GM18867 (cell line): ENCODE results near the gene ADAM33.

Experiments
- ATAC-seq: cut with Tn5 transposase; IDR thresholded peaks from one replicate; pipeline ENCODE4 v1.9.1; 2021; ENCODE audit warnings: mild to moderate bottlenecking, moderate library complexity; ENCODE audit not compliant: unreplicated experiment

The ADAM33 gene

DNA sequence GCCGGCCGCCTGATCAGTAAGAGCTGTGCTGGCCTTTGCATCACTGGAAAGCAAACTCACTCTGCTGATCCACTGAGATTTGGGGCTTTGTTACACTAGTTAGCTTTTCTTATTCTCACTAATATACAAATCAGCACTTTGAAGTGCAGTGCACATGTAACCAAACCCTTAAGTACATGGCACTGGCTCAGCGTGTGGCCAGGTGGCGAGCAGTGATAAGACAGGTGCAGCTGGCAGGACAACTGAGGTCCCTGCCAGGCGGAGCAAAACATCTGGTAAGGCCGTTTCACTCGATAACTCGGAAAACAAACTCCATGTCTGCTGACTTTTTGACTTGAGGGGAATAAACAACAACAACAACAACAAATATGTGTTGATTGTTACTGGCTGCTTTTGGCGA is 29.6 kb downstream of the ADAM33 start:
- no peak for ATAC-seq

DNA sequence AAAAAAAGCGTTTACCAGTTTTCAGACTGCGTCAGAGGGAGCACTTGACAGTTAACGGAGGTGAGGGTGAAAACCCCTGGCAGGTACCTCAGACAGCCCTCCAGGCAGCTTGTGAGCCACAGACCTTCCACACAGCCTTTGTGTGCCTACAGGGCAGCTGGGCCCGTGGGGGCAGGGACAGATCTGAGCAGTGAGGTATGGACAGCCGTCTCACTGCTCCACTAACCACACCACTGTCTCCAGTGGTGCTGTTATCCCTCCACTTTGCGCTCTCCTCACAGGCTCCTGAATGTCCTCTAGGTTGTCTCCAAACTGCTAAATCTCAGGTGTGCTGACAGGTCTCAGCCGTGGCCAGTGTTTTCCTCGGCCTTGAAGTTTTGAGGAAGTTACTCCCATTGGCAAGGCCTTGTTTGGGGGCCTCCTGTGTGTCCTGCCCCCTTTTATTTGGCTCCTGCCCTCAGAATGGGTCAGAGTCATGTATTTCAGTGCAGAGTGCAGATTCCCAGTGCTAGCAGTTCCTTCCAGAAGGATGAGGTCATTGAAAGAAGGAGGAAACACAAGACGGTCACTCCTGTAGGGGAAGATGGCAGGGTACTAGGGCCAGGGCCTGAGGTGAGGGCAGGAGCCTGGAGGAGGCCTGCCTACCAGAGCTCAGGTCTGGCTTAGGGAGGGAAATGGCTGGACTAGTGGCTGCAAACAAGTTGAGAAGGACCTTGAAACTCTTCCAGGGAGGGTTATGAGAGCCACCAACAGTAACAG is 30.4 kb downstream of the ADAM33 start:
- ATAC-seq: no peak

DNA sequence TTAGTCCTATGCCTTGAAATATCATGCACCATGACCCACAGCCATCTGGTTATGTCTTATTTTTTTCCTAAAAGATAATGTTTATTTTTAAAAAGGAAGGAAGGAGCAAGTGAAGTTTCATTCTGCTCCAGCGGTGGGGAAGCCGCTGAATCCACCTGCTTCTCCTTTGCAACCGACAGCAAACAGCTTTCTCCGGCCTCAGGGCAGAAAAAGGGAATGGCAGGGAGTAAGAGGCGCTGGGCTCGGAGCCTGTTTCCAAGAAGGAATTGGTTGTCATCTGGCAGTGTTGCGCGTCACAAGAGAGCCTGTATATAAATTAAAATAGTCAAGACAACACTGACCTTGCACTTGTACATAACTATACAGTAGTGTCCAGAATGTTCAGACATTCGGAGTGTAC is 32.9 kb downstream of the ADAM33 start:
- ATAC-seq: no peak

DNA sequence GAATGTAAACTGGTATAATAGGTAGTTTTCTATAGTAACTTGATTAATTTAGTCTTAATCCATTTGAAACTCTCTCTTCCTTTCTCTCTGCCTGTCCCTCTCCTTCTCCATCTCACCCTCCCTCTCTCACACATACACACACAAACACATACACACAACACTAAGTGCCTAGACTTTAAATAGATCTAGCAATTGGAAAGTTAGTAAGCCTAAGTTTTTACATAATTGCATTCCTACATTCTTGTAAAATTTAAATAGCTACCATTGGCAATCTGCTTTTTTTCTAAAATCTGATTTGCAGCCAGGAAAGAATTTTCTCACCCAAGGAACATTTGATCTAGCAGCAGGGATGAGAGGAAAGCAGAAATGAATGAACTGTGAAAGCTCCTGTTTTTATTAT is 34.3 kb downstream of the ADAM33 start:
- ATAC-seq: no peak

DNA sequence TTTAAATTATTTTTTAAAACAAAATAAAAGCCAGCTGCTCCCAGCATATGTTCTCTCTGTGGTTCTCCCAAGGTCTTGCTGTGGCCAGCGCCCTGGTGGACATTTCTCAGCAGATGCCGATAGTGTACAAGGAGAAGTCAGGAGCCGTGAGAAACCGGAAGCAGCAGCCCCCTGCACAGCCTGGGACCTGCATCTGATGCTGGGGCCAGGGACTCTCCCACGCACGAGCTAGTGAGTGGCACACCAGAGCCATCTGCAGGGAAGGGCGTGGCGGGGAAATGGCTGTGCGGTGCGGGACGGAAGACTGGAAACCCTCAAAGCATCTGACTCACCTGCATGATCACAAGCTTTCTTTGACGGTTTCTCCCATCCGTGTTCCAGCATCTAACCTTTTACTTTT is 35.2 kb downstream of the ADAM33 start:
- no peak for ATAC-seq

GRCh38 chr20:3646067-3646440 is 35.8 kb downstream of the ADAM33 start:
- ATAC-seq: no peak

- ATAC-seq: no peak
These were observed 36.3 kb downstream of the ADAM33 start for GRCh38 chr20:3645309-3646066.

DNA sequence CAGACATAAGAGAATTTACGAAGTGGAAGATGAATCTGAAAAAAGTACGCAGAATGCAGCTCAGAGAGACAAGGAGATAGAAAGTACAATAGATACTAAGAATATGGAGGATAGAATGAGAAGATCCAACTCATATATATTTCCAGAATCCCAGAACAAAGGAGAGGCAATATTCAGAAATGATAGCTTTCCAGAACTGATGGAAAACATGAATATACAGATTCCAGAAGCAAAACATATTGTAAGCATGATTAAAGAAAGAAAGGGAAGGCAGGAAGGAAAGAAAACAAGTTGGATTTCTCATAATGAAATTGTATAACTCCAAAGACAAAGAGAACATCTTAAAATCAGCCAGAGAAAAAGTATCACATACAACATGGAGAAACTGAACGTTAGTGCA is 41.6 kb downstream of the ADAM33 start:
- ATAC-seq: no peak

DNA sequence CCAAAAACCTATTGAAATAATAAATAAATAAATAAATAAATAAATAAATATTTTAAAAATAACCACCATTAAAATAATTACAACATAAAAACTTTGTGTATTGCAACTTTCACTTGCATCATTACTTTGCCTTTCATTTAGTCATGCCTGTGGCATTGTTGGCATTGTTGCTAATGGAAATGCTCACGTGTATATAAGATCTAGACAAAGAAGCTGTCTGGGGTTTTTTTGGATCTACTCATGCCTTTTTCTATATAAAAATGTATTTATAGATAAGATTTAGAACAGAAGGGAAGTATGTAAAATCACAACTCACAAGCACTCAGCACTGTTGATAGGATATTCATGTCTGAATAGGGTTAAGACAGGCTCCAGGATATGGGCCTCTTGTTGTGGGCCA is 46.5 kb downstream of the ADAM33 start:
- no peak for ATAC-seq

DNA sequence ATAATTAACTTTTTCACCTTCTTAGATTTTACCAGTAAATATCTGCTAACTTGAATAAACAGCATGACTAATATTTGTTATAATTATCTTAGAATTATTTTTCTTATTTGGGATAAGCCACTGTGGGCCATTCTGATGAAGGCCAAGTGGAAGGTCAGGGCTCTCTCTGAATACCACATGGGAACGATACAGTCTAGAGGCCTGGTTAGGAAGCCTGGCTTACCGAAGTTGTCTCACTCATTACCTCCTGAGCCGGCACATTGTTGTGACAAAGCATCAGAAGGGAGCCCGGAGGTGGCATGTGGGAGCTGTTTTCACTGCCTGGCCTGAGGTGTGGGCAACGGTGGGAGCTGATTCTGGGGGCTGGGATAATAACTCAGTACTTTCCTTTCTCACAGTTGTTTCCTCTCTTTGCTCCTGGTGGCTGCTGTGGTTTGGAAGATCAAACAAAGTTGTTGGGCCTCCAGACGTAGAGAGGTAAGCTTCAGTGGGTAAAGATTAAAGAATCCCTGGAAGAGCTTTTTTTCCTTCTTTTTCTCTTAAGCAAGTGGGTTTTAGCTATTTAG is 47.8 kb downstream of the ADAM33 start:
- no peak for ATAC-seq

- no peak for ATAC-seq
These were observed 49.4 kb downstream of the ADAM33 start for GRCh38 chr20:3632311-3633004.

DNA sequence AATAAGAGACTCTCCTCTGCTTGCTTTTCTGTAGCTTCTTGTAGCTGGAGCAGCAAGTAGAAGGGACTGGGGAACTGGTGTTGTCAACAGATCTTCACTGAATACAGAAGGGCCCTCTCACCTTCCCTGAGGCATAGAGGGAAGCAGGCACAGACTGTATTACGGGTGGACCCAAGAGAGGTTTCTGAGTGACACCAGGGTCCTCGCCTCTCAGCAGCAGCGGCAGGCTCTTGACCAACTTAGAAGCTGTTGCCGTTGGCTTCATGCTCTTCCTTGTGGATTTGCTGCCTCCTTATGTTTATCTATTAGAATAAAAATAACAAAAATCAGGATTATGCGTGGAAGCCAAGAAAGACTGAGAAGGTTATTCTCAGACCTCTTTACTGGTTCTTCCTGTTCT is 50.3 kb downstream of the ADAM33 start:
- ATAC-seq: no peak

DNA sequence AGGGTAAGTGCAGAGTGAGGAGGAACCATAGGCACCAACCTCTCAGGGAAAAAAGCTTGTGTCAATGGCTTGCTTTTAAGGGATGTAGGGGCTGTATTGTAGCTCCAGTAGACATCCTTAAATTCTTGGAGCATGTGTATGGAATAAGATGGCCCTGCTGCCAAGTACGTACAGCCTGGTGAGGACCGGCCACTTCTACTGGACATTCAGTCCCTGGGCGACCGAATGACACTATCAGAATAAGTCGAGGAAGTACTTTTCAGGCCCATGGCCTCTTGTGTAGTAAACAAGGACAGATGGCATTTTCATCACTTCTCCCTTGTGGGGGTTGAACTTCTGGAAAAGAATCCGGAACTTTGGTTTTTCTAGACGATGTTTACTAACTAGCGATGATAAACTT is 51.4 kb downstream of the ADAM33 start:
- no peak for ATAC-seq

- no peak for ATAC-seq
These were observed 51.9 kb downstream of the ADAM33 start for GRCh38 chr20:3629893-3630292.

GRCh38 chr20:3628502-3629314 is 53.1 kb downstream of the ADAM33 start:
- ATAC-seq: no peak

DNA sequence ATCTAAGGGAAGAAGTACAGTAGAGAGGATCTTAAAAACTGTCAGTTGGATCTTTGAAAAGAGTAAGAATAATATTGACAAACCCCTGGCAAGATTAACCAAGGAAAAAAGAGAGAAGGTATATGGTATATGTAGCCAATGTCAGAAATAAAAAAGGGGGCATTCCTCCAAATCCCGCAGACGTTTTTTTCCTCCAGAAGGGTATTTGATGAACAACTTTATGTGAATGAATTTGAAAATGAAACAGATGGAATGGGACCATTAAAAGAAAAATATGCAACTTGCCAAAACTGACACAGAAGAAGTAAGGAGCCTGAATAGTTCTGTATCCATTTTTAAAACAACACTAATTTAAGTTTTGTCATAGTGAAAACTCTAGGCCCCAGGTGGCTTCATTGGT is 54.3 kb downstream of the ADAM33 start:
- ATAC-seq: no peak

- ATAC-seq: no peak
These were observed 59.4 kb downstream of the ADAM33 start for GRCh38 chr20:3622406-3622805.

DNA sequence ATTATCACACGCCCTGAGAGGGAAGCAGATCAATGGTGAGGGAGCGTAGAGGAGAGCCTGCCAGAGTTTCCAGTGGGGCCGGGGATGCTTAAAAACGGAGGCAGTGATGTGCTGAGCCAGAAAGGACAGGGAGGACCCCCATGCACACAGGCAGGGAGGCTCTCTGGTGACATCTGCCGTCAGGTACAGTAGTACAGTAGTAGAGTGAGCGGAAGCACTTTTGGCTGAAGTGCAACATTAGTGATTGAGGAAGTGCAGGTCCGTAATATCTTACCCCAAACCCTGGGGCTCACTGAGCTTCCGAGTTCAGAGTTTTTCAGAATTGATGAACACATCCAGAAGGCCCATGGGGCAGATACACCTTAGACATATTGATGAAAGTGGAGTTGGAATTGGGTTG is 60.7 kb downstream of the ADAM33 start:
- ATAC-seq: no peak
